OCI-M1 (cell line): ENCODE results near the gene THADA.

Experiments used
- DNase-seq: peaks from one replicate; lab custom pipeline; 2025; lab: John Stamatoyannopoulos, UW

Gene THADA

DNA sequence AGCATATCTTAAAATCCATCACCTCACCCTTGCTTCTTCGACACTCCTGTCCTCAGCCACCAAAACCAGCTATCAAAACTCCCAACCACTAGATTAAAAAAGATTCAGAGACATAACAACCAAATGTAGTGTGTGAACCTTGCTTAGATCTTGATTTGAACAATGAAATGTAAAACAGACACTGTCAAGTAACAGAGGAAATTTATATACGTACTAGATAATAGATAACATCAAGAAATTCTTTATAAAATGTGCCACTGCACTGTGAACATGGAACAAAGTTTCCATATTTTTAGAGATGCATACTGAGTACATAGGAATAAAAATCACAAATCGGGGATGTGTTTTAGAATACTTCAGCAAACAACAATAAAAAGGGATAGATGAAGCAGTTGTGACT is 86.0 kb downstream of the THADA start:
- no peak for DNase-seq

DNA sequence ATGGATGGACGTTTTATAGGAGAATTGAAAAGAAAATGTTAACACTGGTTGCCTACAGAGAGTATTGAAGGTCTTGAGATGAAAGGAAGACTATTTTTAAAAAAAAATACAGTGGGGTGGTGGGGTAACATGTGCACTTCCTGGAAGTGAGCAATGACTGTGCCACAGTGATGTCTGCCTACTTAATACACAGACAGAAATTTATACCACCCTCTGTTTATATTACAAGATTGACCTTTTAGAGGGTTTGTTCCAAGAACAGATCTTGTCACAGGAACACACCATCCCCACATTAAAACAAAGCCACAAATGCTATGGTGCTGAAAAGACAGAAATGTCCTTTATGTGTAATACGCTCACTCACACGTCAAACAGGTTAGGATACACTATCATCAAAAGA is 87.6 kb downstream of the THADA start:
- no peak for DNase-seq

DNA sequence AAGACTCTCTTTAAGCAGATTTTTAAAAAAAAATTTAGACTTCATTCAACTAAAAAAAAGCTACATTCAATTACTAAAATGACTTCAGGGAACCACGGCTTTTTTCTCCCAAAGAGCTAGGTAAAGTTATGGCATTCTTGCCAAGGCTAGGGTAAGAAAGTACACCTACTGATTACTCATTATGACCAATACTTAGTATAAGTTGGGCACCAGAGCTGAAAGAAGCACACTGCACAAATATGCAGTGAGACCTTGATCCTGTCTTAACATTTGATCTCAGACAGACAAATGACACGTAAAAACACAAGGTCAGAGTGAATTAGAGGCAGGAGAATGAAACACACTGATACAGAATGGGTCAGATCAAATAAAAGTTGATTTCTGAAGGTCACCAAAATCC is 88.7 kb downstream of the THADA start:
- no peak for DNase-seq

DNA sequence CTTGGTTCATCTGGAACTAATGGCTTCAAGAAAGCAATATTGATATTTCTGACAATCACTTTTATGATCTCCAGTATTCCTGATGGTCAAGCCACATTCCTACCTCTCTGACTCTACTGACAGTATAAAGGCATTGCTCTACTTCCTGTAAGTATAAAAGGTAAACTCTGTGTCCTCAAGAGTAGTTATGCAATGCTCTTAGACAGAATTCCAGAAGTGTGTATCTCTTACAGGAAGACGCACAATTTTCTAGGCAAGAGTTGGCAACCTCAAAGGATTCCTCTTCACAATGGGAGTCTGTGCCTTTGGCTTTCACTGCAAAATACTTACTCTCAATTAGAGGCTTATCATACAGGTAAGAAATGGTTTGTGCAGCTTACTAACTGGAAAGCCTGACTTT is 100.1 kb downstream of the THADA start:
- no peak for DNase-seq

DNA sequence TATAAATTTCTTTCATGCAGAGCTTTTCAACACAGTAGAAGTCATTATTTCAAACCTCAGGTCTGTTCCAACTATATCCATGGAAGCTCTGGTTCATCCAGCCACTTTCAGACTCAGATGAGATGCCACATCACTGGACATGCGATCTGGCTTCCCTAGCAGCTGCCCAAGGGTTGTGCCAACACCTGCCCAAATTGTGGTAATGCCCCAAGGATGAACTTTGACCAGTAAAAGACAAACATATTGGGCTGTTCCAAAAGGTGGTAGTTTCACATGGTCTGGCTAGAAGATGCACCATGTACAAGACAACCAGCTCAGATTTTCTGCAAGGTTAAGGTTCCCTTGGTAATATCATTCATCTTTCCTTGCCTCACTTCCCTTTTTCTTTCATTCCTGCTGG is 101.9 kb downstream of the THADA start:
- no peak for DNase-seq

GRCh38 chr2:43491065-43491639 is 104.7 kb downstream of the THADA start:
- no peak for DNase-seq

DNA sequence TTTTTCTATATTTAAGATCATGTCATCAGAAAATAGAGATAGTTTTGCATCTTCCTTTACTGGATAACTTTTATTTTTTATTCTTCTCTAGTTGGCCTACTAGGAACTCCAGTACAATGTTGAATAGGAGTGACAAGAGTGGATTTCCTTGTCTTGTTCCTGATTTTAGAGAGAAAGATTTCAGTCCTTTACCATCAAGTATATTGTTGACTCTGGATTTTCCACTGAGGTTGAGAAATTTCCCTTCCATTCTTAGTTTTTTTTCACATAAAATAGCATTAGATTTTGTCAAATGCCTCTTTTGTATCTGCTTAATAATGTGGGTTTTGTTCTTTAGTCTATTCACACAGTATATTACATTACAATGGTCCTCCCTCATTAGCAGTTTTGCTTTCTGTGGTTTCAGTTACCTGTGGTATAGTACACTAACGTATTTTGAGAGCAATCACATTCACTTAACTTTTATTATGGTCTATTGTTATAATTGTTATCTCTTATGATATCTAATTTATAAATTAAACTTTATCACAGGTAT is 105.5 kb downstream of the THADA start:
- no peak for DNase-seq

GRCh38 chr2:43488737-43489136 is 107.1 kb downstream of the THADA start:
- DNase-seq, result no peak

DNA sequence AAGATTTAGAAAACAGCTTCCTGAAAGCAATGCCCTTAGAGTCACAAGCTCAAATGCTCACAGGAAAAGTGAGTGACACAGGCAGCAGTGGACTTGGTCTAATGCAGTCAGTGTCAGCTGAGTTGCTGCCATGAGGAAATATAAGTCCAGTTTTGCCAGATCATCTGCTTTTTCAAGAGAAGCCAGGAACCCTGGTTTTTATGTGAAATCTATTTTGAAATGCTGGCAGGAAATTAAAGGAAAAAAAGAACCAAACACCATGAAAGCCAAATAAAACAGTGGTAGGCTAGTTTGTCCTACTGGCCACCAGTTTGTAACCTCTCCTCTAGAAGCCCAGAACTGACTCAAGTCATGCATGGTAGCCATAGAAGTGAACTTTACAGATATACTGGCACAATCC is 109.2 kb downstream of the THADA start:
- peak; percentile 6 for DNase-seq

- peak; percentile 87 for DNase-seq
Observed at GRCh38 chr2:43484323-43484930, 111.4 kb downstream of the THADA start.

DNA sequence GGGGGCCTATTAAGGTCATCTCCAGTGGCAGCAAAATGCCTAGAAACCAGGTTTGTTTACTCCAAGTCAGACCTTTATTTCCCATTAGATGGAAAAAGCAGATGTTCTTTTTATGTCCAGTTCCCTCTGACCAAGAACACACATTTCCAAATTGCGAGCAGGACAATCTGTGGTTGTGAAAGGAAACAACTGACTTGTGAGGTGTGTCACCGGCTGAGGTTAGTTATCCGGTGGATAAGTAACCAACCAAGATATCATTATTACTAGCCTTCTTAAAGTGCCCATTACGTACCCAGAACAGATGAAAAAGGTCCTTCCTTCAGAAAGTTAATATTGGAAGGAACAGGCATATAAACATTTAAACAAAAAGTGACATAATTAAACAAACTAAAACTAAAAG is 112.9 kb downstream of the THADA start:
- peak; percentile 7 for DNase-seq

GRCh38 chr2:43481927-43482542 is 113.8 kb downstream of the THADA start:
- DNase-seq, result no peak

DNA sequence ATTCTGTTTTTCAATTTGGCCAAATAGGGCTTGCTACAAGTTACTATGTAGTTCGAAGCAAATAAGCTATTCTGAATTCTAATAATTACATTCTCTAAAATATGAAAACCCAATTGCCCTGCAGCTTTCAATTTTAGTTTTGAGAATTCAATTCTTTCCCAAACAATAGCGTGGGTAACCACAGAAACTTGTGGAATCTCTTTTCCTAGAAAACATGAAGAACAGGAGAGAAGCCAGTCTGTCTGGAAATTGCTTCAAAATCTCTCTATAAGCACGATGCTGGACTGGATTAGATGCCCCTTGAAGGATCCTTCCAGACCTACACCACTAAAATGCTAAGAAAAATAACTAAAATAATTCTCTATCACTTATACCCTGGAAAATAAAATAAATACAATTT is 115.0 kb downstream of the THADA start:
- no peak for DNase-seq

- DNase-seq, result no peak
Observed at GRCh38 chr2:43478412-43479086, 117.3 kb downstream of the THADA start.

GRCh38 chr2:43475922-43476321 is 119.9 kb downstream of the THADA start:
- no peak for DNase-seq

GRCh38 chr2:43475137-43475846 is 120.5 kb downstream of the THADA start:
- no peak for DNase-seq

DNA sequence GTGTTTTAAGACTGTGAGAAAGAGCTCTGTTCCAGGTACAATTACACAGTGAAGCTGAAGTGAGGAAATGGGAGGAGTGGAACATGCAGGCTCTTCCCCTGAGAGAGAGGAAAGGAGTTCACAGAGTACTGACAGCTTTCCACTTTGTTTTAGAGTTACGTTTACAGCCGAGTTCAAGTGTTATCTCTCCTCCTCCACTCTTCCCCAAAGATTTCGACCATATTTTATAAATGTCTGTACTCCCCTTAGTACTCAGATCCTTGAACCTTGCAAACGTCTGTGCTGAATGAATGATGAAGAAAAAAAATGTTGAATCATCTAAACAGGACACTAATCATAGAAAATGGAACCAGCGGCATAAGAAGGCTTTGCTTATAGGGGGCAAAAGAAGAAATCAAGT is 121.6 kb downstream of the THADA start:
- no peak for DNase-seq

- DNase-seq, result no peak
Observed at GRCh38 chr2:43473767-43474166, 122.1 kb downstream of the THADA start.

- DNase-seq, result no peak
Observed at GRCh38 chr2:43472527-43473194, 123.2 kb downstream of the THADA start.

GRCh38 chr2:43469713-43470112 is 126.1 kb downstream of the THADA start:
- no peak for DNase-seq

- DNase-seq, result no peak
Observed at GRCh38 chr2:43469094-43469493, 126.7 kb downstream of the THADA start.

DNA sequence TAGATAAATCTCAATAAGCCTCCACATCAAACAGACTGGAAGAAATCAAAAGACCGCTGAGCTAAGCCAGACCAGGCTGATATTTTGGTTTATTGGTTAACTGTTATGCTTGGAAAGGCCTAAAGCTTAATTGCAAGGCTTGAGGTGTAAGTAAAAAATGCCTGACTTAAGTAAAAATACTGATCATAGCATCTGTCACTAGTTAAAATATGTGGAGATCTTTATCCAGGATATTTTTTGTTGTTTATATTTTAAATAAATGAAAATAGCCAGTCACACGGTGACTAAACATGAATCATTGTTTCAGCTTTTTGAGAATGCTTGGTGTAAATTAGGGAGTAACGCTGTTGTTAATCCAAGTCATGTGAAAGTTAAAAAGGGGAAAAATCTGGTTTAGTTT is 127.9 kb downstream of the THADA start:
- no peak for DNase-seq
